Ramos (cell line): Measurements from ENCODE around the gene GLRX5.

Source experiments
- in situ Hi-C: fragments of 300-500 bp; cut with MboI; formaldehyde crosslinking; loops from one replicate; pipeline ENCODE4 v1.14.3; 2022; ENCODE audit warnings: low sequenced_read_pairs; ENCODE audit not compliant: unreplicated experiment

Gene GLRX5

GRCh38 chr14:95531473-95531872 is 3.4 kb upstream of the GLRX5 start:
- in situ Hi-C loops = no loop called here

- in situ Hi-C loops = no loop called here
These were observed 2.9 kb upstream of the GLRX5 start for GRCh38 chr14:95531969-95532368.

- in situ Hi-C loops = no loop called here
These were observed 1.4 kb upstream of the GLRX5 start for GRCh38 chr14:95533391-95533821.

DNA sequence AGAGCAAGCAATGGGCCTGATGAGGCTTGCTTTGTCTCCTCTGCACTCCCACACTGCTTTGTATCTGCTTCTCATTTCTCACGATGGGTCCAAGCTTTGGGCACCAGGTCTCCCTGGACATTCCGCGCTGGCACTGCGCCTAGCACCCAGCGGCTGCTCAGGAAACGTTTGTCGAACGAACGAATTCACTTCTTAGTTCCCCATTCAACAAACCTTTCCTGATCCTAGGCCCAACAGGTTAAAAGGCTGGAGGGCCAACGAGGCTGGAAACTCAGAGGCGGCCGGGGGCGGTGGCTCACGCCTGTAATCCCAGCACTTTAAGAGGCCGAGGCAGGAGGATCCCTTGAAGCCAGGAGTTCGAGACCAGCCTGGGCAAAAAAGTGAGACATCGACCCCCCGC is 1.0 kb upstream of the GLRX5 start:
- in situ Hi-C loops = no loop called here

DNA sequence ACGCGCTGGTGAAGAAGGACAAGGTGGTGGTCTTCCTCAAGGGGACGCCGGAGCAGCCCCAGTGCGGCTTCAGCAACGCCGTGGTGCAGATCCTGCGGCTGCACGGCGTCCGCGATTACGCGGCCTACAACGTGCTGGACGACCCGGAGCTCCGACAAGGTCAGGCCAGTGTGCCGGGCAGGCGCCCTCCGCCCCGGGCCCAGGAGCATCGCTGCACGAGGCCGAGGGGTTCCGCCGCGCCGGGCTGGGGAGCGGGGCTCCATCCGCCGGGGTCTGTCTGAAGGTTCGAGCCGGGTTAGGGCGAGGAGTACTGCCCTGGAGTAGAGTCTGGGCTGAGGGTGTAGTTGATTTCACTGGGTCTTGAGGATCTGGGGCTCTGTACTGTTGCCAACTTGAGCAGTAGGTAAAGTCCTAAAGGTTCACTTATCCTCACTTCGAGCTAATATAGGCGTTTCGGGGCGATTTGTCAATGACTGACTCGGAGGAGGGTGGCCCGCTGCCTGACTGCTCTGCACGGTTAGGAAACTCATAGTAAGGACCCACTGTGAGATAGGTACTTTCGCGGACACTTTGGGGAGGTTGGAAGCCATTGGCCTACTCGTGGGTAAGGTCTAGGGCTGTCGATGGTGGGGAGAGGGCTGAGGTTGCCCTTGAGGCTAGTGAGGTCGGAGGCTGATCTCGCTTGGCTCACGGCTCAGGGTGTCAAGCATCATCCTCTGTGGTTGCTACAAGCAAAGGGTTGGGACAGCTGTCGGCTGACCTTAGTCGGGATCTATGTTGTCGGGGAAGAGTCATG is 574 bp downstream of the GLRX5 start:
- in situ Hi-C loops = no loop called here

GRCh38 chr14:95536036-95536593 is 1.3 kb downstream of the GLRX5 start:
- in situ Hi-C loops = no loop called here

- in situ Hi-C loops = no loop called here
These were observed 1.8 kb downstream of the GLRX5 start for GRCh38 chr14:95536671-95537070.

DNA sequence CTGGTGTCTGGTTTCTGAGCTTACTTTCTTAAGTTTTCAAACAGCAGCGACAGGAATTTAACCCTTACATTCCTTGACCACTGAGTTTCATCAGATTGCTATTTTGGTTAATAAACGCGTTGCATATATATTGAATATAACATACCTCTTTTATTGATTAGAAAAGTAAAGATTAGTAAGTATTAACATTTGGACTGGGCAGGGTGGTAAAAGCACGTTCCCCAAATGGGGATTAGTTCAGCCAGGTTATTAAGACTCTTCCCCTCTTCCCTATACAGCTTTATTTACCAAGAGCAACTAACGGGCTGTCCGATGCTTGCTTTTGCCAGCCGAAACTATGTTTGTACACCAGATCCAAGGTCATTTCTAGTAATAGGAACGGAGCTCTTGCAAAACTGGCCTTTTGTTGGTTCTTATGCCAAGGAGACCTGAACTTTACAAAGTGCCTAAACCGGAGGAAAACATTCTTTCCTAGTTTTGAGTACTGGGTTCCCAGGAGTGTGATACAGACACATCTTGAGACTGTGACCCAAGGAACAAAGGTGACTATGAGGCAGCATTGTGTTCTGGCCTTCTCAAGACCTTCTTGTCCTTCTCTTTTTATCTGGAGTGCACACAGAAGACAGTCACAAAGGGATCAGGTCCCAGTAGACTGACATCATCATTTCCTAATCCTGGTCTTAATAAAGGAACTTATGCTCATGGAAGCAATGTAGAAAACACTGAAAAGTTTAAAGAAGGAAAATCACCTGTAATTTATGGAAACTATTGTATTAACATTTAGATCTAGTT is 2.6 kb downstream of the GLRX5 start:
- in situ Hi-C loops = no loop called here

DNA sequence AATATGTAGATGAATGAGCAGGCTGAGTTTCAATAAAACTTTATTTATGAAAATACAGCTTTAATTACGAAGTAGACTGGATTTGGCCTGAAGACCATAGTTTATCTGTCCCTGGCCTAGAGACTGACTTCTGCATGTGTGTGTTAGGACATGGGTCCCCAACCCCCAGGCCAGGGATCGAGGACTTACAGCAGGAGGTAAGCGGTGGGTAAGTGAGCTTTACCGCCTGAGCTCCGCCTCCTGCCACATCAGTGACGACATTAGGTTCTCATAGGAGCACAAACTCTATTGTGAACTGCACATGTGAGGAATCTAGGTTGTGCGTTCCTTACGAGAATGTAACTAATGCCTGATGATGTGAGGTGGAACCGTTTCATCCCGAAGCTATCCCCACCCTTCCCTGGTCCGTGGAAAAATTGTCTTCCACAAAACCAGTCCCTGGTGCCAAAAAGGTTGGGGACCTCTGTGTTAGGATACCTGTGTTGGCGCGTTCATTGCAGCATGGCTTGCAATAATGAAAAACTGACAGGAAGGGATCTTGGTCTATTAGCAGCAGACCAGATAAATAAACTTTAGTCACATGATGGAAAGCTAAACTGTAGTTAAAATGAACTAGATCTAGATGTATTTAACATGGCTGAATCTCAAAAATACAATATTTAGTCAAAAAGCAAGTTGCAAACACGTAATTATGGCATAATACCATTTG is 4.1 kb downstream of the GLRX5 start:
- in situ Hi-C loops = no loop called here

GRCh38 chr14:95540236-95540855 is 5.5 kb downstream of the GLRX5 start:
- in situ Hi-C loops = no loop called here

- in situ Hi-C loops = no loop called here
These were observed 6.5 kb downstream of the GLRX5 start for GRCh38 chr14:95541346-95541745.

GRCh38 chr14:95541932-95542930 is 7.4 kb downstream of the GLRX5 start:
- in situ Hi-C loops = no loop called here

DNA sequence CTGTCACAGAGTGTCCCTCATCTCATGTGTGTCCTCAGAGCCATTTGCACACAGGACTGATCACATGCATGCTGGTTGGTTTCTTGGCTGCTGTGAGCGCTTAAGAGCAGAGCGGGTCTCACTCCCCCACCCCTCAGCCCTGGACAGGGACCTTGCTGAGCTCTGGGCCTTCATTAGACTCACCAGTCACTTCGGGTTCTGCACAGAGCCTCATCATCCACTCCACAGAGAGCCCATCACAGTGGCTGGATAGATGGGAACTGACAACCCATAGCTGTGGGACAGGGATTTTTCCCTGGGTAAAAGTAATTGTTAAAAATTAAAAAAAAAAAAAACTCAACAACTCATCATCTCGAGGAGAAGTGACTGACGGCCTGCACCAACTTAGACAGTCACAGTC is 8.2 kb downstream of the GLRX5 start:
- in situ Hi-C loops = no loop called here

DNA sequence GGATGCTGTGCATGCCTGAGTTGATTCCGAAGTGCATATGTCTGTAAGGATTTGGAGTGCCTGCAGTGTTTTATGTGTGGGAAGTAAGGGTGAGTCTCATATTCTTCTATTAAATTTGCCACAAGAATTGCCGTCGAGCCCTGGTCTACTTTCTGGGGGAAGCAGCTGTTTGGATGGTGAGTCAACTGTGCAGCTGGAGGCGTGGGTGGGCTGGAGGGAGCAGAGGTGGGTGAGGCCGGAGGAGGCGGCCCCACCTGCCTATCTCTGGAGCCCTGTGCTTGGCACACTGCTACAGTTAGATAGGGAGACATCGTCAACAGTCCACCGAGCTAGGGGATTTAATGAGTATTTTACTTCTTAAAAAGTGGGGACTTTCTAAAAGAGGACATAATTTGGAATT is 9.7 kb downstream of the GLRX5 start:
- in situ Hi-C loops = no loop called here

DNA sequence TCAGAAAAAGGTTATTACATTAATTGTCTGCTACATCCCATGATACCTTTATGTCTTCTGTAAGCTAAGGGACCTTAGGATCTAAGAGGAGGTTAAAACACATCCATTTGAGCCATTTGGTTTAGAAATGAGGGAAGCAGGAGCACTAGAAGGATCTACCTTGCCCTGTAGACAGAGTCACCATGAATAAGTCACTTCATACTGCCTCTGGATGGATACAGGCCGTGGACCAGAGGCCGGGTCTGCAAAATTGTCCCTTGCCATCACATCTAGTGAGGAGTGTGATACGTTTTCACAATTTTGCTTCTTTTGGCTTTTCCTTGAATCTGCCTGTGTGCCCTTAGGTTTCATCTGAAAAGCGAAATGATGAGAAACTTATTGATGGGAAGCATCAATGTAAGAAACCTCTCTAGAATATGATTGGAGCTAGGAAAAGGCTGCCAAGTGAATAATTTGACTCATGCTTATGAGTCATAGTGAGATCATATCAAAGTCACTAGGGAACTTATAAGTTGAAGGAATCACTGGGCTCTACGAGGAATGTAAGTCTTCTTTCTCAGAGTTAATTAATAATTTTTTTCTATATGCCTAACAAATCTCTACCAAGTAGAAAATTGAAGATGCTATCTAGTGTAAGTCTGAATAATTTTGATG is 10.8 kb downstream of the GLRX5 start:
- in situ Hi-C loops = no loop called here

- in situ Hi-C loops = no loop called here
These were observed 12.4 kb downstream of the GLRX5 start for GRCh38 chr14:95547272-95547625.

DNA sequence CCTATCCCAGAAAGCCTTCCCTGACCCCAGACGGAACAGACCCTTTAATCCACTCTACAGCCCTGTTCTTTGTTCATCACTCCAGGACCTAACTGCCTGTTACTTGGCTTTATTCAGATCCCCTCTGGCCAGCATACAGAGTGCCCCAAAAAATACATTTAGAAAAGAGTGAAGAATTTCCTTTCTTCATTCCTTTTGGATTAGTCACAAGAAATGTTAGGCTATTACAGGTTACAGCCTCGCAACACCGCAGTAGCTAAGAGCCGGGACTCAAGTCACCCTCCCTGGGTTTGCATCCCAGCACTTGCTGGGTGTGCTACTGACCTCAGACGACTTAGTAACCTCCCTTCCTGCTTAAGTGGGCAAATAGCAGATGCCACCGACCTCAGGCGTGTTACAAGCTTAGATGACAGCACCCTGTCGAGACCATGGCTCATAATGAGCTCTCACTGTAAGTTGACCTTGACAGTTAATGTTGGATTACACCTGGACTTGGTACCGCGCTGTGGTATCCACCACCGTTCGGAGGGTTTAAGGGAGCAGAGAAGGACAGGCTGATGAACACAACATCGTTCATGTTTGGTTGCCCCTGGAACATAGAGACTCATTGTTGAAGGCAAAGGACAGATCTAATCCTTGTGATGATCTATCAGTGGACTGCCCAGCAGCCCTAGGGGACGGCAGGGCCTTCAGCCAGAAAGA is 12.9 kb downstream of the GLRX5 start:
- in situ Hi-C loops = no loop called here

- in situ Hi-C loops = no loop called here
These were observed 13.6 kb downstream of the GLRX5 start for GRCh38 chr14:95548328-95548929.
